Measurements from ENCODE around the gene EVPLL. TPM values are rescaled to one million over a fixed set of nuclear protein-coding genes. Genes with fewer than 3 reads are reported as not detected.
A peak's percentile ranks its signal among the peaks of the same experiment; 100 is the strongest.

Gene EVPLL
- total and polyA plus RNA-seq, 7 donors, result 0.28 to 0.60 TPM; not detected in 5

- no peak for TF ChIP-seq POLR2A (IDR thresholded peaks at IDR 0.05)
- TF ChIP-seq POLR2AphosphoS5 (IDR thresholded peaks at IDR 0.05), result no peak
- no peak for TF ChIP-seq CTCF (IDR thresholded peaks at IDR 0.05)
- TF ChIP-seq EP300 (IDR thresholded peaks at IDR 0.05), result no peak
- H3K36me3 ChIP-seq, result peaks cover 0 to 25% (median 0%) of the 10 kb centered on the region in 4 donors
- 83 to 86% methylated on average over 8 of the region's 8 CpGs for WGBS, 2 donors
- H3K27me3 ChIP-seq, result no peaks in the 10 kb centered on the region
- no peak for DNase-seq
- H3K9me3 ChIP-seq, result no peaks in the 10 kb centered on the region
- no peak overlapping the region for H3K27ac ChIP-seq
- intact Hi-C loops (cut with DNase I), result no loop called here
- peaks cover 0 to 18% (median 9%) of the 10 kb centered on the region in 4 donors for H3K4me1 ChIP-seq
- H3K4me3 ChIP-seq, result no peak overlapping the region
Observed at GRCh38 chr17:18360518-18360917, 17.1 kb upstream of the EVPLL start.

- Histone ChIP-seq H3K4me1 (peaks cover 0 to 18% (median 9%) of the 10 kb centered on the region in 4 donors), H3K9me3 (no peaks in the 10 kb centered on the region), H3K36me3 (peaks cover 0 to 22% (median 0%) of the 10 kb centered on the region in 4 donors), H3K4me3 (peak overlapping the region in 3 of 4 donors; percentile 86 to 96 (median 95)), H3K27me3 (no peaks in the 10 kb centered on the region), H3K27ac (peak overlapping the region; percentile 74 to 85 (median 80))
- TF ChIP-seq EP300 (IDR thresholded peaks at IDR 0.05) (no peak), POLR2AphosphoS5 (IDR thresholded peaks at IDR 0.05) (no peak), CTCF (IDR thresholded peaks at IDR 0.05) (no peak), POLR2A (IDR thresholded peaks at IDR 0.05) (no peak)
- WGBS, 2 donors, result 20 to 60% methylated on average over 15 of the region's 15 CpGs
- DNase-seq, result no peak
- intact Hi-C loops (cut with DNase I), result no loop called here
Observed at GRCh38 chr17:18361837-18362697, 15.5 kb upstream of the EVPLL start.

DNA sequence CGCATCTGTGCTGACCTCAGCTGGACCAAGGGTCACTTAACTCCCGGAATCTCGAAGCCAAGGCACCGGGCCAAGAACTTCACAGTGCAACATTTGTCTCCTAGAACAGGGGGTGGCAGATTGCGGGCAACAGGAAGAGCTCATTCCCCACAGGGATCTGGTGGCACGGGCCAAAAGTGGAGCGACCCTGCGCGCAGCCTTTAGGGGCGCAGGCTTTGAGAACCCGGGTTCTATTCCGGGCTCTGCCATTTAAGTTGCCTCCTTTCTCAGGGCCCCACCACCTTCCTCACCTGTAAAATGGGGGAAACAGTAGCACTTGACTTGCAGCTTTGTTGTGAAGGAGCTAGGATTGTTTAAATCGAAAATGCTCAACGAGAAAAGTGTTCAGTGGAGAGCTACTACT is 14.9 kb upstream of the EVPLL start:
- peak; percentile 89 for DNase-seq
- intact Hi-C loops (cut with DNase I), result no loop called here
- 2 to 9% methylated on average over 14 of the region's 14 CpGs for WGBS, 2 donors

More for the DNA sequence above, 14.9 kb upstream of the EVPLL start:
- TF ChIP-seq EP300 (IDR thresholded peaks at IDR 0.05), result no peak
- TF ChIP-seq POLR2A (IDR thresholded peaks at IDR 0.05), result no peak
- no peak for TF ChIP-seq CTCF (IDR thresholded peaks at IDR 0.05)
- TF ChIP-seq POLR2AphosphoS5 (IDR thresholded peaks at IDR 0.05), result no peak
- no peaks in the 10 kb centered on the region for H3K27me3 ChIP-seq
- H3K4me3 ChIP-seq, result peak overlapping the region; percentile 68 to 96 (median 90)
- H3K27ac ChIP-seq, result peak overlapping the region; percentile 74 to 85 (median 80)
- H3K9me3 ChIP-seq, result no peaks in the 10 kb centered on the region
- H3K4me1 ChIP-seq, result peaks cover 0 to 18% (median 9%) of the 10 kb centered on the region in 4 donors
- peaks cover 0 to 22% (median 0%) of the 10 kb centered on the region in 4 donors for H3K36me3 ChIP-seq

Data from sigmoid colon (tissue), 7 donors.